Activated effector memory CD4-positive, alpha-beta T cell treated with anti-CD3 and anti-CD28 coated beads, Interleukin-2, amount 50 U/mL, for 16 hours (primary cell): ENCODE data around the gene ATG14.
"Not testable (repeated sequence)": the region's sequence is repeated elsewhere in the genome, so short reads cannot be mapped to it uniquely, and the experiment has no call there.

ENCODE experiments used
- DNase-seq: peaks from one replicate; pipeline ENCODE4 v3.0.0-alpha.2; 2020

ATG14 gene, protein sequence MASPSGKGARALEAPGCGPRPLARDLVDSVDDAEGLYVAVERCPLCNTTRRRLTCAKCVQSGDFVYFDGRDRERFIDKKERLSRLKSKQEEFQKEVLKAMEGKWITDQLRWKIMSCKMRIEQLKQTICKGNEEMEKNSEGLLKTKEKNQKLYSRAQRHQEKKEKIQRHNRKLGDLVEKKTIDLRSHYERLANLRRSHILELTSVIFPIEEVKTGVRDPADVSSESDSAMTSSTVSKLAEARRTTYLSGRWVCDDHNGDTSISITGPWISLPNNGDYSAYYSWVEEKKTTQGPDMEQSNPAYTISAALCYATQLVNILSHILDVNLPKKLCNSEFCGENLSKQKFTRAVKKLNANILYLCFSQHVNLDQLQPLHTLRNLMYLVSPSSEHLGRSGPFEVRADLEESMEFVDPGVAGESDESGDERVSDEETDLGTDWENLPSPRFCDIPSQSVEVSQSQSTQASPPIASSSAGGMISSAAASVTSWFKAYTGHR

GRCh38 chr14:55411426-55412389, at the start of gene ATG14:
ATG14 (minus strand) TSS chr14:55411830; CDS start chr14:55411822, 8 bp downstream.
- DNase-seq = peak; percentile 91

- no peak for DNase-seq
Observed at GRCh38 chr14:55458800-55459515, 47.3 kb upstream of the ATG14 start.

GRCh38 chr14:55457496-55457895, 45.9 kb upstream of the ATG14 start:
- no peak for DNase-seq

- DNase-seq = not testable (repeated sequence)
Observed at GRCh38 chr14:55456411-55456810, 44.8 kb upstream of the ATG14 start.

- DNase-seq = no peak
Observed at GRCh38 chr14:55454264-55455002, 42.8 kb upstream of the ATG14 start.

- no peak for DNase-seq
Observed at GRCh38 chr14:55451950-55452349, 40.3 kb upstream of the ATG14 start.

DNA sequence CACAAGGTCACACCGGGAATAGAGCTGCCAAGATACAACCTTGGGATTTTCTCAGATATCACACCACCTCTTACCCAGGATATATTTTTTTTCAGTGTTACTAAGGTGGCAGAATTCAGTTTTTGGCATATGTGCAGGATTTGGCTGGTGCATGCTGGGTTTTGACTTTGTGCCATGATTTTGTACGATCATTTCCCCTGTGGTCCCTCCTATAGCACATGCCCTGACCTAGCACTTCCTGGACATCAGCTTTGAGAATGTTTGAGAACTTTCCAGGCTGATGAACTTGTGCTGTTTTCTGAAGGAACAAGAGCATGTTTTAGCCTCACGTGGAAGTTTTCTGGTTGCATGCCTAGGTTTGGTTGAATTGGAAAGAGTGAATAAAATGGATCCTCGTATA, 39.8 kb upstream of the ATG14 start:
- no peak for DNase-seq

DNA sequence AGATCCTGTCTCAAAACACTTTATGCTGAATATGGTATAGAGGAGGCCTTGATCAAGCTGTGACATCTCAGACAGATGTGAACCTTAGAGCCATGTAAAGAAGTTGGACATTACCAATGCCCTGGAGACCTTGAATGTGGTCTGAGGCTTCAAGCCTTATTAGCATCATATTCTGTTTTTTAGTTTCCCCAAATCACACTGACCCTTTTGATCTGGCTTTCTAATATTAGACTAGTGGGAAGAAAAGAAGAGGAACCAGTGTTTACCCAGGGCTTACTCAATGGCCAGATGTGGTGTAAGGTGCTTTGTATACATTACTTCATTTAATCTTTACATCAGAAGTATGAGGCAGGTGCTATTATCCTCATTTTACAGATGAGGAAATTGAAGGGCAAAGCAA, 39.4 kb upstream of the ATG14 start:
- no peak for DNase-seq

- DNase-seq = no peak
Observed at GRCh38 chr14:55450539-55450938, 38.9 kb upstream of the ATG14 start.

DNA sequence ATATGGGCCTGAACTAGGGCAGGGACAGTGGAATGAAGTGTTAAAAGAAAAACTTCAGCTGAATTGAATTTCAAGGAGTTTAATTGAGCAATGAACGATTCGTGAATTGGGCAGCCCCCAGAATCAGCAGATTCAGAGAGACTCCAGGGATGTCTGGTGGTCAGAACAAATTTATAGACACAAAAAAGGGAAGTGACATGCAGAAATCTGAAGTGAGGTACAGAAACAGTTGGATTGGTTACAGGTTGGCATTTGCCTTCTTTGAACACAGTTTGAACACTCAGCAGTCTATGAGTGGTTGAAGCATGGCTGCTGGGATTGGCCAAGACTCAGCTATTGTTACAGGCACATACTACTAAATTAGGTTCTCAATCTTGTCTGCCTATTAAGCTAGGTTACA, 38.5 kb upstream of the ATG14 start:
- no peak for DNase-seq

GRCh38 chr14:55449116-55449515, 37.5 kb upstream of the ATG14 start:
- DNase-seq = no peak

GRCh38 chr14:55448141-55448614, 36.5 kb upstream of the ATG14 start:
- DNase-seq = no peak

- no peak for DNase-seq
Observed at GRCh38 chr14:55446833-55447232, 35.2 kb upstream of the ATG14 start.

- DNase-seq = peak; percentile 72
Observed at GRCh38 chr14:55446127-55446736, 34.6 kb upstream of the ATG14 start.

- DNase-seq = no peak
Observed at GRCh38 chr14:55441286-55441685, 29.7 kb upstream of the ATG14 start.

- DNase-seq = no peak
Observed at GRCh38 chr14:55440385-55440784, 28.8 kb upstream of the ATG14 start, which contains the start of gene TBPL2. TBPL2 (minus strand) TSS chr14:55440616; CDS start chr14:55440449, 167 bp downstream.

- DNase-seq = no peak
Observed at GRCh38 chr14:55438066-55438683, 26.5 kb upstream of the ATG14 start.

- no peak for DNase-seq
Observed at GRCh38 chr14:55436931-55437330, 25.3 kb upstream of the ATG14 start.

- no peak for DNase-seq
Observed at GRCh38 chr14:55436519-55436918, 24.9 kb upstream of the ATG14 start.

GRCh38 chr14:55434805-55435174, 23.2 kb upstream of the ATG14 start:
- no peak for DNase-seq
